Thyroid gland (tissue), 4 donors: ENCODE data around the gene OTULINL. TPM values are rescaled to one million over a fixed set of nuclear protein-coding genes. Genes with fewer than 3 reads are reported as not detected.

Experiments used
- DNase-seq, 2 donors: peaks; one replicate each; pipeline ENCODE4 v3.0.0-alpha.2; 2019
- H3K27ac ChIP-seq, 3 donors: fragments of 200-600 bp; sonication (generic); 1 replicate in 2 of 3; 2 replicates in 1 of 3; pipeline ENCODE4 v1.5.1; 2016 to 2019; ENCODE audit warnings: mild to moderate bottlenecking in 1 of 3, moderate library complexity in 1 of 3
- H3K27me3 ChIP-seq: fragments of 200-600 bp; sonication (generic); one replicate; pipeline ENCODE4 v1.5.1; 2019
- H3K36me3 ChIP-seq, 2 donors: fragments of 200-600 bp; sonication (generic); one replicate each; pipeline ENCODE4 v1.5.1; 2016 to 2019
- H3K4me1 ChIP-seq, 2 donors: fragments of 200-600 bp; sonication (generic); one replicate each; pipeline ENCODE4 v1.5.1; 2017 to 2019
- H3K4me3 ChIP-seq, 3 donors: fragments of 200-600 bp; sonication (generic); replicated peaks in 1 of 3; 1 replicate in 2 of 3; 2 replicates in 1 of 3; pipeline ENCODE4 v1.5.1; 2016; ENCODE audit warnings: mild to moderate bottlenecking in 1 of 3
- H3K9me3 ChIP-seq: fragments of 200-600 bp; sonication (generic); one replicate; pipeline ENCODE4 v1.5.1; 2017
- CTCF ChIP-seq, 6 experiments: fragments of 200-600 bp in 3 of 6; fragments of 450-650 bp in 3 of 6; sonication (generic) in 3 of 6; IDR thresholded peaks; one replicate each; pipeline ENCODE4 v1.5.1; 2016 to 2019; ENCODE audit warnings: antibody characterized with exemption in 6 of 6, mild to moderate bottlenecking in 2 of 6, inconsistent platforms in 1 of 6, moderate library complexity in 1 of 6
- POLR2A ChIP-seq, 2 donors: fragments of 450-650 bp; IDR thresholded peaks; one replicate each; pipeline ENCODE4 v1.6.1; 2017; ENCODE audit warnings: antibody characterized with exemption in 2 of 2, mild to moderate bottlenecking in 2 of 2, moderate library complexity in 1 of 2
- WGBS, 2 donors: methylation state at CpG; one replicate each; pipeline ENCODE4 v1.1.5; 2017; 5-methylcytosine and 5-hydroxymethylcytosine counted together
- intact Hi-C: fragments of 100-400 bp; cut with DNase I; formaldehyde crosslinking; loops from one replicate; pipeline ENCODE4 v1.15.1; 2023
- total RNA-seq, 4 donors: library from RNA; depleted of rRNA; stranded (reverse); fragments of >200 nt; gene quantifications; one replicate each; pipeline ENCODE4 v1.2.3, GENCODE V29; 2016

The OTULINL gene
- total RNA-seq, 4 donors from 2014 or later: 6.0 to 10.5 (median 6.9) TPM

- intact Hi-C loops: no loop called here
- no peak overlapping the region for H3K4me3 ChIP-seq
- H3K36me3 ChIP-seq: no peaks in the 10 kb centered on the region
- no peak overlapping the region for H3K27ac ChIP-seq
- 96 to 97% methylated on average over 3 of the region's 3 CpGs for WGBS, 2 donors
- TF ChIP-seq POLR2A (IDR thresholded peaks at IDR 0.05) (no peak), CTCF (IDR thresholded peaks at IDR 0.05) (no peak)
- H3K4me1 ChIP-seq: peaks cover 0 to 6% of the 10 kb centered on the region in 2 donors
- no peaks in the 10 kb centered on the region for H3K9me3 ChIP-seq
- H3K27me3 ChIP-seq: no peaks in the 10 kb centered on the region
- DNase-seq: no peak
Measured at GRCh38 chr5:14659821-14660607, 78.4 kb downstream of the OTULINL start.

- intact Hi-C loops: no loop called here
- Histone ChIP-seq H3K4me3 (no peak overlapping the region), H3K4me1 (peaks cover 5 to 11% of the 10 kb centered on the region in 2 donors), H3K36me3 (no peaks in the 10 kb centered on the region), H3K9me3 (no peaks in the 10 kb centered on the region), H3K27me3 (no peaks in the 10 kb centered on the region), H3K27ac (no peak overlapping the region)
- WGBS, 2 donors: 90% methylated on average over 2 of the region's 2 CpGs
- TF ChIP-seq CTCF (IDR thresholded peaks at IDR 0.05): no peak
- no peak for DNase-seq
Measured at GRCh38 chr5:14660833-14661232, 79.2 kb downstream of the OTULINL start.

Other genes starting within 250 kb of the OTULINL start
- gene OTULIN, start 82.9 kb downstream of the OTULINL start, total RNA-seq: 10 to 100 TPM; 18.0 to 42.7 (median 30.7) TPM